K562 (cell line): Measurements from ENCODE around the gene PPM1N.

Experiments
- EGR1 ChIP-seq: fragments of 450-650 bp; conservative IDR thresholded peaks from 2 replicates; pipeline ENCODE4 v1.6.1; 2017; ENCODE audit warnings: mild to moderate bottlenecking
- GATA2 ChIP-seq: sonication (generic); formaldehyde crosslinking; IDR thresholded peaks from 2 replicates; pipeline ENCODE4 v1.4.0; 2020; ENCODE audit warnings: mild to moderate bottlenecking, missing genetic modification reagents
- IRF1 ChIP-seq: sonication (generic); formaldehyde crosslinking; IDR thresholded peaks from 2 replicates; pipeline ENCODE4 v1.8.0; 2022; ENCODE audit warnings: missing genetic modification reagents, mild to moderate bottlenecking, borderline replicate concordance
- LEF1 ChIP-seq: fragments of 450-650 bp; IDR thresholded peaks from 2 replicates; pipeline ENCODE4 v1.6.1; 2016; ENCODE audit warnings: mild to moderate bottlenecking
- MAFK ChIP-seq: IDR thresholded peaks from 2 replicates; pipeline ENCODE4 v1.6.1; 2011; ENCODE audit warnings: low read length, improper control_type of control experiment
- MAX ChIP-seq: sonication (generic); formaldehyde crosslinking; IDR thresholded peaks from 2 replicates; pipeline ENCODE4 v1.9.0; 2022; ENCODE audit warnings: mild to moderate bottlenecking, missing genetic modification reagents
- POLR2A ChIP-seq: fragments of 450-650 bp; conservative IDR thresholded peaks from 2 replicates; pipeline ENCODE4 v1.6.1; 2016
- POLR2AphosphoS5 ChIP-seq: IDR thresholded peaks from 2 replicates; pipeline ENCODE4 v1.6.1; 2011; ENCODE audit warnings: mild to moderate bottlenecking, low read depth, low read length, moderate library complexity; ENCODE audit not compliant: control insufficient read depth, insufficient read depth
- RNF219 ChIP-seq: fragments of 250-450 bp; sonication (Bioruptor Pico); IDR thresholded peaks from 2 replicates; pipeline ENCODE4 v1.5.0; 2022; ENCODE audit warnings: mild to moderate bottlenecking
- SP2 ChIP-seq: IDR thresholded peaks from 2 replicates; pipeline ENCODE4 v1.6.1; 2011; ENCODE audit warnings: mild to moderate bottlenecking, low read depth, low read length, moderate library complexity; ENCODE audit not compliant: poor library complexity, severe bottlenecking; ENCODE audit errors: extremely low read depth
- SRSF1 ChIP-seq: fragments of 200-400 bp; formaldehyde crosslinking; IDR thresholded peaks from 2 replicates; pipeline ENCODE4 v1.6.1; 2017; ENCODE audit warnings: mild to moderate bottlenecking, low read depth, low read length, moderate library complexity
- TOE1 ChIP-seq, 2 experiments: fragments of 450-650 bp in 1 of 2; sonication (generic) in 1 of 2; formaldehyde crosslinking in 1 of 2; IDR thresholded peaks; 2 replicates each; pipeline versions ENCODE4 v1.7.1 to v1.8.0; 2016 to 2022; ENCODE audit warnings: borderline replicate concordance in 2 of 2, mild to moderate bottlenecking in 2 of 2, antibody characterized with exemption in 1 of 2, inconsistent platforms in 1 of 2, low read depth in 1 of 2, missing genetic modification reagents in 1 of 2, moderate library complexity in 1 of 2
- ZFX ChIP-seq: sonication (generic); formaldehyde crosslinking; IDR thresholded peaks from 2 replicates; pipeline ENCODE4 v1.8.0; 2022; ENCODE audit warnings: mild to moderate bottlenecking, missing genetic modification reagents, moderate library complexity
- ZNF57 ChIP-seq: fragments of 450-650 bp; formaldehyde crosslinking; IDR thresholded peaks from 2 replicates; pipeline ENCODE4 v1.4.0; 2020; ENCODE audit warnings: mild to moderate bottlenecking, moderate library complexity

- TF ChIP-seq ZNF57 (CRISPR knock-in tag) (no peak), POLR2AphosphoS5 (no peak), MAX (CRISPR knock-in tag) (no peak), POLR2A (no peak), TOE1 (IDR thresholded peaks at IDR 0.05; ENCODE audit: borderline replicate concordance) (no peak), TOE1 (CRISPR knock-in tag; IDR thresholded peaks at IDR 0.05; ENCODE audit: borderline replicate concordance, low read depth) (no peak), MAFK (no peak), IRF1 (CRISPR knock-in tag) (no peak), EGR1 (no peak), GATA2 (CRISPR knock-in tag) (no peak), SRSF1 (no peak), LEF1 (no peak), RNF219 (CRISPR knock-in tag) (no peak), ZFX (no peak), SP2 (no peak)
These were observed 26.4 kb downstream of the PPM1N start for GRCh38 chr19:45524575-45525129.
